Left renal cortex interstitium (tissue), 4 donors: ENCODE data around the gene PTGER2. TPM values are rescaled to one million over a fixed set of nuclear protein-coding genes. Genes with fewer than 3 reads are reported as not detected.

Experiments
- DNase-seq, 4 donors: peaks; one replicate each; pipeline ENCODE4 v3.0.0-alpha.2; 2013; ENCODE audit warnings: low read depth in 4 of 4, low spot score in 2 of 4, missing footprints in 1 of 4
- polyA plus RNA-seq, 4 donors: library from polyadenylated mRNA; unstranded; fragments of 120-200 nt; gene quantifications; one replicate each; pipeline ENCODE4 v1.2.1, GENCODE V29; 2013; ENCODE audit not compliant: insufficient read length in 4 of 4

Gene PTGER2
- polyA plus RNA-seq, 4 donors = 5.6 to 6.5 (median 6.2) TPM

DNA sequence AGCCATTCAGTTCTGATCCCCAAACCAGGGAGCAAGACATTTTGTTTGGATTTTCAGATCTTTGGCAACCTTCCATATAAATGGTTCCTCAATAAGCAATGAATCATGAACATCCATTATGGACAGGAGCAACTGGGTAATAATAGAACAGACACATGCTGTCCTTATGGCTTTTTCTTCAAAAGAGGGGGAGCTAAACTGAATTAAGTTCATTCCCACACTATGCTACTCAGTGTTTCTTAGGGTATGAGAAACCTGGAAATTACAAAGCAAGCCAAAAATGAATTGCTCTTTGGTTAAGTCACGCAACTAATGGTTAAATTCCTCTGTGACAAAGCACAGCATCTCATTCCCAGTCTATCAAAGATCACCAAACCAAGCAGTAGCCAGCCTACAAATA lies 51.0 kb downstream of the PTGER2 start:
- DNase-seq = no peak

DNA sequence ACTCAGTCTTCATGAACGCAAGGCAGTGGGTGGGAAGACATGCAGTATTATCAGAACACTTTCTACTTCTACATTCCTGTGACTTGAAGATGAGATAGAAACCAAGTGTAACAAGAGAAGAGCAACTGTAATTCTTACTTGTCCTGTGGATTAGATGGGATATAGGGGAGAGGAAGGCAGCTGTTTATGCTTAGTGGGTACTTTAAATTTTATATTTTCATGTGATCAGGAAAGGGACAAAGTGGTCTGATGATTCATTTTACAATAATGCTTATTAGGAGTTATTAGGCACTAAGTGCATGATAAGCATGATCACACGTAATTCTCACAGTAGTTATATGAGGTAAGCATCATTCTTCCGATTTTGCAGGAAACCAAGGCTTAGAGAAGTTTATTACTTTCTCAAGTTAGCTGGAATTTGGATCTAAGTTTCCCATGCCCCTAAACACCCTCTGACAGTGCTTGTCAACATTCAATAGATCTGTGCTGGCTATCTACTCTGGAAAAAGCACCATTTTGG lies 52.7 kb downstream of the PTGER2 start:
- no peak for DNase-seq

DNA sequence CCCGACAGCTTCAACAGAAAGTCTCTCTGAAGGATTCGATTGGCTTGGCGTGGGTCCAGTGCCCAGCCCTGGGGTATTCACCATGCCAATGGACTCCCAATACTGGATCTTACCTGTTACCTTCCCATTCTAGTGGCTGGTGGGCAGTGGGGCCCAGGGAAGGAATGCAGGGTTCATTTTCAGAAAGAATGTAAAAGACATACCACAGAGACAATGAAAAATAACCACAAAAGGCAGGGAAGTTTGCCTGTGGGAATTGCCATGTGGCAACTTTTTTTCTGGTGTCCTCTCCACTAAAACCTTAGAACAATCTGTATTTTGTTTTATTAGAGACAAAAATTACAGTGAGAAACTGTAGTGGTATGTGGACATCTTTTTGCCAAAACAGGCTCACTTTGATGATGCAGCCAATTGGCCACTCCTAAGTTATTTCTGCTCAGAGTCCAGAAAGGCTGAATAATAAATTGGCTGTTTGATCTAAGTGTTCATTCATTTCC lies 55.2 kb downstream of the PTGER2 start:
- no peak for DNase-seq

GRCh38 chr14:52370406-52370935 lies 56.4 kb downstream of the PTGER2 start:
- no peak for DNase-seq

- DNase-seq = no peak
Observed at GRCh38 chr14:52377940-52378339, 63.8 kb downstream of the PTGER2 start.

Other genes with a start within 250 kb of the PTGER2 start
- 100 to 1,000 TPM in 2 of 4 donors, 10 to 100 TPM in 2; 94.5 to 105 (median 99.4) TPM for gene NID2, start 245.3 kb upstream of the PTGER2 start, polyA plus RNA-seq
- gene PTGDR, start 46.6 kb upstream of the PTGER2 start, polyA plus RNA-seq = under 1 TPM; 0.30 to 0.92 (median 0.72) TPM
- gene TXNDC16, start 238.2 kb downstream of the PTGER2 start, polyA plus RNA-seq = 10 to 100 TPM; 19.4 to 23.2 (median 20.9) TPM
- gene GPR137C, start 238.5 kb downstream of the PTGER2 start, polyA plus RNA-seq = 10 to 100 TPM in 1 of 4 donors, 1 to 10 TPM in 3; 5.9 to 11.5 (median 7.4) TPM